Sciatic nerve (tissue), 2 donors: ENCODE results near the gene DEFB129. TPM values are rescaled to one million over a fixed set of nuclear protein-coding genes. Genes with fewer than 3 reads are reported as not detected.
"Not testable (repeated sequence)": the region's sequence is repeated elsewhere in the genome, so short reads cannot be mapped to it uniquely, and the experiment has no call there.

Experiments
- ATAC-seq: fragments of 200-7000 bp; cut with Tn5 transposase; one replicate; pipeline ENCODE4 v1.9.1; 2020; ENCODE audit warnings: mild to moderate bottlenecking, moderate library complexity
- DNase-seq: peaks from one replicate; pipeline ENCODE4 v3.0.0-alpha.2; 2020; ENCODE audit warnings: low spot score
- intact Hi-C: fragments of 100-400 bp; cut with DNase I; formaldehyde crosslinking; loops from one replicate; pipeline ENCODE4 v1.14.2; 2022
- total RNA-seq: library from RNA; stranded (reverse); fragmentation: NEBNext Ultra II Directional; extraction: Animal tissue kit (Norgen Biotek cat#: 25700); gene quantifications from one replicate; pipeline ENCODE4 v1.2.1, GENCODE V29; 2021
- donor health status: DM: no; HTN: no; CAD: no.
- donor health status: DM: no; HTN: no; CAD: no.

Gene DEFB129
- total RNA-seq, 1 donor from 2014 or later: not detected

DNA sequence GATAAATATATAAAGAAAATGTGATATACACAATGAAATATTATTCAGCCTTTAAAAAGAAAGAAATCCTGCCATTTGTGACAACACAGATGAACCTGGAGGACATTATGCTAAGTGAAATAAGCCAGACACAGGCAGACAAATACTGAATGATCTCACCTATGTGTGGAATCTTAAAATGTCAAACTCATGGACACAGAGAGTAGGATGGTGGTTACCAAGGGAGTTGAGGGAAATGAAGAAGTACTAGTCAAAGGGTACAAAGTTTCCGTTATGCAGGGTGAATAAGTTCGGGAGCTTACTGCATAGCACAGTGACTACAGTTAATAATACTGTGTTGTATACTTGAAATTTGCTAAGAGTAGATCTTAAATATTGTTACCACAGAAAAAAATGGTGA is 15.8 kb downstream of the DEFB129 start:
- intact Hi-C loops: no loop called here
- DNase-seq: no peak
- ATAC-seq: no peak

DNA sequence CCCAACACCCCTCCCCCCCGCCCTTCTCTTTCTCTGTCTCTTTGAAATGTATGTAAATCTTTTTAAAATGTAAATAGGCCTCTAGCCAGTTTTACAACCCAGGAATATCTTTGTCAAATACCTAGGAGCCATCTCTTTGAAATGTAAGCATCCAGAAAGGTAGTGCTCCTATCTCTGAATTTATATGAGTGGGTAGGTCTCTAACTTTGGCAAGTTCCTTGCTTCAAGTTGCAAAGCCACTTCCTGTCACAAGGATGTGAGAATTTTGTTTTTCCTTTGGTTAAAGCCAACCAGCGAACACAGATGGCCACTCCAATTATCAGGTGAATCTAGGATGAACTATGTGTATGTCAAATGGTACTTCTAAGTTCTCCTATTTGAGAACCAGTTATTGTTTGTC is 24.3 kb downstream of the DEFB129 start:
- no peak for ATAC-seq
- intact Hi-C loops: no loop called here
- DNase-seq: no peak

DNA sequence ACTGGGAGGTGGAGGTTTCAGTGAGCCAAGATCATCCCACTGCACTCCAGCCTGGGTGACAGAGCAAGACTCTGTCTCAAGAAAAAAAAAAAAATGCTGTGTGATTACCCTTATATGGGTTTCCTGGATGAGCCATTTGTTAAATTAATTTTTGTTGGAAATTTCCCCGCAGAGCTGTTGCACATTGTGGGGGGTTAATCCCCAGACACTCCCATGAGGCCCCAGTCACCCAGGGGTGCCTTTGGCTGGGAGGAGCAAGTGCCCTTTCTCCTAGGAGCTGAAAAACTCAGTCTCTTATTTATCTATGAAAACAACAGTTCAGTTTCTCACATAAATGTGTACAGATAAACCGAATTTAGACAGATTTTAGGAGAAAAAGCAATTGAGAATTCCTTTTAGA is 25.7 kb downstream of the DEFB129 start:
- intact Hi-C loops: no loop called here
- no peak for DNase-seq

DNA sequence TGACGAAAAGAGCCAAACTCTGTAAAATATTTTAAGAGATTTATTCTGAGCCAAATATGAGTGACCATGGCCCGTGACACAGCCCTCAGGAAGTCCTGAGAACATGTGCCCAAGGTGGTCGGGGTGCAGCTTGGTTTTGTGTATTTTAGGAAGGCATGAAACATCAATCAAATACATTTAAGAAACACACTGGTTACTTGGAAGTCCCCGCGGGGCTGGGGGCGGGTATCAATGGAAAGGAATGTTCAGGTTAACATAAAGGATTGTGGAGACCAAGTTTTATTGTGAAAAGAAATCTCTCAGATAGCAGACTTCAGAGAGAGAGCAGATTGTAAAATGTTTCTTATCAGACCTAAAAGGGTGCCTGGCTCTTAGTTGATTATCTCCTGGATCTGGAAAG is 26.4 kb downstream of the DEFB129 start:
- ATAC-seq, intact Hi-C loops, DNase-seq: not testable (repeated sequence)

More for the DNA sequence above, 25.7 kb downstream of the DEFB129 start:
- ATAC-seq: no peak

DNA sequence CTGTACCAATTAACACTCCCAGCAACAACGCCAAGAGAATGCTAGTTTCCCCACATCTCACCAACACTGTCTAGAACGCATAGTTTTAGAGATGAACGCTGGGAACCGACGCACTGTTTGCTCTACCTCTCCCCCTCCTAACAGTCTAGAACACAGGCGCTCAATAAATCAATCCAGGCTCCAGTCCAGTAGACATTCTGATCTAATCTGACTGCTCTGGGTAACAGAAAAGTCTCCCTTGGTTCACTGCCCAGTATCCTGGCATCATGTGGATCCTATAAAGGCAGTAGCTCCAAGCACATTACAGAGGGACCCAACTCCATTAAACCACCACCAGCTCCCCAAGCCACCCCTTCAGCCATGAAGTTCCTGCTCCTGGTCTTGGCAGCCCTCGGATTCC is 30.4 kb downstream of the DEFB129 start, which contains the start of gene DEFB132:
Gene DEFB132 (plus strand): TSS at position 306 of the 400 bp plus-strand sequence. CDS start 55 bp downstream, at position 361.
- intact Hi-C loops: no loop called here
- ATAC-seq (no peak), DNase-seq (no peak)

DNA sequence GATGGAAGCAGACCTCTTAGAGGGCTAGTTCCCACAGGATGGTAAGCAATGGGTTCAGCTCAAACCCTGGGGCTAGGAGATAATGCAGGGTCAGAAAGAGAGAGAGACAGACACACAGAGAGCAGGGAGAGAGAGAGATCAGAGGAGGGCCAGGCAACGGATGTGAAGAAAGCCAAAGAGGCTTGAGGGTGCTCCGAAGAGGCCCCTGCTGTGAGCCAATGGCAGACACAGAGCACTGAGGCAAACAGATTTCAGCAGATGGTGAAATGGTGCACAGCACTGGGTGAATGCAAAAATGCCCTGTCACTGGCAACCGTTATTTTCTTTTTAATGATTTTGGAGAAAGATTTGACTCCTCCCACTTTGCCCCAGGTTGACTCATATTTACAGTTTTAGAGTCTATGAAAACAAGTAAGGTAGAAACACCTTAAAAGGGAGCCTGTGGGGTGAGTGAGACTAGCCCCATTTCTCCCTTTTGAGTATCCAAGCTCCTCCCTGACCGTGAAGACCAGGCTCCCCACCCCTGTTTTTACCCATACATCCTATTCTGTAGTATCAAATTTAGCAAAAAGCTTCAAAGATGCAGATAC is 31.3 kb downstream of the DEFB129 start:
- intact Hi-C loops: no loop called here
- DNase-seq: no peak
- no peak for ATAC-seq

DNA sequence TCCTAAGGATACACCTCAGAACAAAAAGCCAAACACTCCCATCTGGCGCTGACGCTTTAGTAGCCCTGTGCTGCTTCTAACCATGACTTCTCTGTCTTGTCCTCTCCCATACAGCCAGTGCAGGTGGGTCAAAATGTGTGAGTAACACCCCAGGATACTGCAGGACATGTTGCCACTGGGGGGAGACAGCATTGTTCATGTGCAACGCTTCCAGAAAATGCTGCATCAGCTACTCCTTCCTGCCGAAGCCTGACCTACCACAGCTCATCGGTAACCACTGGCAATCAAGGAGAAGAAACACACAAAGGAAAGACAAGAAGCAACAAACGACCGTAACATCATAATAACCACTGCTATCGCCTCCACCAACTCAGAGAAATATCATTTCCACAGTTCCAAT is 31.9 kb downstream of the DEFB129 start:
- ATAC-seq: no peak
- no peak for DNase-seq
- intact Hi-C loops: no loop called here

DNA sequence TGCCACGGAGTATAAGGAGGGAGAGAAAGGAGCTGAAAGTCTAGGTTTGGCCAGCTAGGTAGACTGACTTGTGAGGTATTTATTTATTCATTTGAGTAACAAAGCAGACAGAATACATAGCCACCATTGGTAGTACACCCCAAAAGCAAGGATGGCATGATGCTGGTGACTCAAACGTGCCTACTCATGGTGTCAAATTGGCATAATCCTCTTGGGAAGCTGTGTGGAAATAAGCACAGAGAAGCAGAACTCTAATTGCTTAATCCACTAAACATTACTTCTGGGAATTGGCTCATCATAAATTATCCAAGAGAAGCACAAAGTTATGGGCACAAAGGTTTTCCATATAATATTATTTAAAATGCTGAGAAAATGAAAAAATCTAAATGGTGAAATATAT is 32.9 kb downstream of the DEFB129 start:
- intact Hi-C loops: no loop called here
- no peak for ATAC-seq
- DNase-seq: no peak

DNA sequence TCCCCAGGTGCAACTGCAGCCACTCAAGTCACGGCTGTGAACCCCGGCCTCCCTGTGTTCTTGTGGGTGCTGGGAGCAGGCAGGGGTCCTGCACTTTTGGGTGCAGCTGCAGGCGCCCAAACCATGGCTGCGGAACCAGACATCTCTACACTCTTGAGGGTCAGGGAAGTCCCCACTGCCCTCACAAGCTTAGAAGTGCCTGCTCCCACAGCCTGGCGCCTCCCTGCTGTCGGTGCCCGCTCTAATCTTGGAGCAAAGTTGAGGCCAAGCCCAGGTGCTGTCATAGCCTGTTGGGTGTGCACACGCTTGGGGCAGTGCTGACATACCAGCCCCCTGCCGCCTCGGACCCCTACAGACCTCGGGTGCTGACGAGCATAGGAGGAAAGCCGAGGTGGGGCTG is 36.6 kb downstream of the DEFB129 start:
- DNase-seq (no peak), ATAC-seq (no peak)
- intact Hi-C loops: no loop called here

DNA sequence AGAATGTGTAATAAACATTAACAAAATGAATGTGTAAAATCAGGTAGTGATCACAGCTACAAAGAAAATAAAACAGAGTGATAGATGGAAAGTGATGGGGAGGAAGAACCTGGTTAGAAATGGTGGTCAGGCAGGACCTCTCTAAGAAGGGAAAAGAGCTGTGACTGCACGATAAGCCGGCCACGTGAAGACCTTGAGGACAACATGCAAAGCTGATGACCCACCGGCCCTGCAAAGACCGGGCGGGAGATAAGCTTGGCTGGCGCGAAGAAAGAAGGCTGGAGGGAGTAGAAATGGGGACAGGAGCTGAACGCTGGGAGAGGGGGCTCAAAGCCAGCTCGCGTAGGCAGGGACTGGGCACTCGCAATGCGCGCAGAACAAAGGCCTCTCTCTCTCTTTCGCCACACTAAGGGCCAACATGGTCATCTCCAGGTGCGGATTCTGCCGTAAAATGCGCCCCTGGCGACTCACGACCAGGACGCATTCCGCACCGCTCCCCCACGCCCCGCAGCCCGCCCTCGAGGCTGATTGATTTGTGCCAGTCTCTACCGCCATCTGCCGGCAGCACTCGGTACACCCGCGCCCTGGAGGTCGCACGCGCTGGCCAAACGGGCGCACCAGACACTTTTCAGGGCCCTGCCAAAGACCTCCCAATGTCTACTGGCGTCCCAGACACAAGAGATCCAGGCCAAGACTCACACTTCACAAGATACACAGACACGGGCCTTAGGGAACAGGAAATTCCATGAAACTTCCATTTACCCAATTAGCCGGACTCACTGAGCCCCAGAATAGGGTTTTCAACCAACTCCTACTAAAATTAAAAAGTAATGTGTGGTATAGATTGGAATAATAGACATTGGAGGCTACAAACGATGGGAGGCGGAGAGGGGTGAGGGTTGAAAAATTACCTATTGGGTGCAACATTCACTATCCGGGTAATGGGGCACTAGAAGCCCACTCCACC is 39.8 kb downstream of the DEFB129 start:
- DNase-seq: peak; percentile 93
- peak; percentile 95 for ATAC-seq
- intact Hi-C loops: no loop called here

DNA sequence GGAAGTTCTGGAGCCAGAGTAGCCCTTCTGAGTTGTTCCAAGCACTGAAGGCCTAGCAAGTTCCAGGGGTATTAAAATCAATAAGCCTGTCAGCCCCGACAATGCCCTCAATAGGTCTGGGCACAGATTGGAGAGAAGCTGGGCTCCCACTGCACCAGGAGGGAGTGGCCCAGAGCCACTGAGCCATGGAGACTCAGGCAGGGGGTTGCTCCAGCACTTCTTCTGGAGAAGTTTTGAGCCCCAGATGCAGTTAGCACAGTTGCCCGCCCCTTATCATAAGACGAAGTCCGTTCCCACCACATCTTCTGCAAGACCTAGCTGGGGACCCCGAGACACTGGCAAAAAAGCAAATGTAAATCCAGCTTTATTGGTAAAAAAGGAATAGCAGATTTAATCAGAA is 43.5 kb downstream of the DEFB129 start:
- ATAC-seq: no peak
- DNase-seq: no peak
- intact Hi-C loops: loop anchor here (10.0 kb wide), 1 partner anchor 64 kb away; no protein-coding TSS in a partner anchor

DNA sequence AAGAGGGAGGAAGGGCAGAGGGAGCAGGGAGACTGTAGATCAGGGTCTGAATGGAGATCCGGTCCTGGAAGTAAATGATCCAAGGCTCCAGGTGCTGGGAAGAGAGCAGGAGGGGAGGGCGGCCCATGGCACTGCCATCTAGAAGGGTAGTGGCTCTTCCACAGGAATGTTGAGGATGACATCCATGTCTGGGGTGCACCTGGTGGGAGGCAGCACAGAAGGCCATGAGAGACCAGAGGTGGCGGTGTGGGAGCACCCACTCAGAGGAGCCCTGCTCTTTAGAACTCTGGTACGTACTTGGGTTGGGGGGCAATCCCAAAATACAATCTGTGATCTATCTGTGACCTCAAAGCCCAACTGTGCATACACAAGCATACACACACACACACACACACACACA is 44.0 kb downstream of the DEFB129 start:
- no peak for DNase-seq
- intact Hi-C loops: loop anchor here (10.0 kb wide), 1 partner anchor 64 kb away; no protein-coding TSS in a partner anchor
- ATAC-seq: no peak

DNA sequence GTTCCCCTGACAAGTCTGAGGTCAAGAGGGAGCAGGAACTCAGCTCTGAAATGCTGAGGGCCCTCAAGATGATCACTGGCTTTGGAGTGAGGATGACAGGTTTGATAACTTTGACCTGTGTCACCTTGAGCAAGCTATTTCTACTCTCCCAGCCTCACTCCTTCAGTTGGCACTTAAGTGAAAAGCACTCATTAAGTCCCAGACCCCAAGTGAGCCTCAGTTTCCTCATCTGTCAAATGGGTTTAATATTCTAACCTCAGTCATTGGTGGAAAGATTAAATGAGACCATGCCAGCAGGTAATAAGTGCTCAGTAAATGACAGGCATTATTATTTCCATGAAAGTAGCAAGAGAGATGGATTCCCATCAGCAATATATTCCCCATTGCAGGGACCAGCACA is 44.5 kb downstream of the DEFB129 start:
- ATAC-seq (no peak), DNase-seq (no peak)
- intact Hi-C loops: loop anchor here (10.0 kb wide), 1 partner anchor 63 kb away; no protein-coding TSS in a partner anchor

DNA sequence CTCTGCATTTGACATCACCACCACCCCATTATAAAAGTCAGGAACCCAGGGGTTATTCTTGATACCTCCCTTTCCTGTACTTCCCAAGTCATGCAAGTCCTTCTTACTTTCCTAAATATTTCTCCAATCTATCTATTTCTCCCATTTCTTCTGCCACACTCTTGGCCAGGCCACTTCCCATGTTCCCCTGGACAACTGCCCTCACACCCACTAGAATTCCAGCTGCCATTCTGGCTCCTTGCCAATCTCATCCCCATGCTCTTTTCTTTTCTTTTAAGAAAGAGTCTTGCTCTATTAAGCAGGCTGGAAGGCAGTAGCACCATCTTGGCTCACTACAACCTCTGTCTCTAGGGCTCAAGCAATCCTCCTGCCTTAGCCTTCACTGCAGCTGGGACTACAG is 45.7 kb downstream of the DEFB129 start:
- ATAC-seq (no peak), DNase-seq (peak; percentile 43)
- intact Hi-C loops: loop anchor here (10.0 kb wide), 1 partner anchor 62 kb away; no protein-coding TSS in a partner anchor

DNA sequence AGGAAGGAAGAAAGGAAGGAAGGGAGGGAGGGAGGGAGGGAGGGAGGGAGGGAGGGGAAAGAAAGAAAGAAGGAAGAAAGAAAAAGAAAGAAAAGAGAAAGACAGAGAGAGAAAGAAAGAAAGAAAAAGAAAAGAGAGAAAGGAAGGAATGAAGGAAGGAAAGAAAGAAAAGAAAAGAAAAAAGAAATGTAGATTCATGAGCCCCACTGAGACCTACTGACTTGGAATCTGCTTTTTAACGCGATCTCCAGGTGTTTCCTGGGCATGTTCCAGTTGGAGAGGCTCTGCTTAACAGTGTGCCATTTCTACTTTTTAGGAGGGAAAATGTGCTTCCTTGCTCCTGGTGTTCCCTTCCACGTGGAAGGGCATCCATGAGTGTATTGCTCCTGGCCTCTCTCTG is 46.8 kb downstream of the DEFB129 start:
- no peak for DNase-seq
- intact Hi-C loops: loop anchor here (10.0 kb wide), 1 partner anchor 61 kb away; no protein-coding TSS in a partner anchor

DNA sequence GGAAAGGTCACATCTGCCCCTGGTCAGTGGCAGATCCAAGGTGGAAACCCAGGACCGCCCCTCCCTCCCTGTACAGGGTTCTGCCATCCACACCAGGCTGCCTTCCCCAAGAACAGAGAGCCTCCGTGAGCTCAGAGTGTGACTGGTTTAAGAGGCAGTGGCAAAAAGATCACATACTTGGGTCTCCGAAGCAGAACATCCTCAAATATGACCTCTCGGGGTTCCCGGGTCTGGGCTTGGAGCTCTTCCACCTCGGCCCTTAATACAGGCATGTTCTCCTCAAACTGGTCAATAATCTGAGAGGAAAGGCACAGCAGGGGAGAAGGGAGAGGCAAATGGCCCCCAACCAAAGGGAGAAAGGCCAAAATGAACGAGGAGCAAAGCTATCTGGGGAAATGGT is 48.7 kb downstream of the DEFB129 start:
- ATAC-seq (no peak), DNase-seq (no peak)
- intact Hi-C loops: loop anchor here (10.0 kb wide), 1 partner anchor 59 kb away; no protein-coding TSS in a partner anchor

More for the DNA sequence above, 46.8 kb downstream of the DEFB129 start:
- ATAC-seq: no peak

DNA sequence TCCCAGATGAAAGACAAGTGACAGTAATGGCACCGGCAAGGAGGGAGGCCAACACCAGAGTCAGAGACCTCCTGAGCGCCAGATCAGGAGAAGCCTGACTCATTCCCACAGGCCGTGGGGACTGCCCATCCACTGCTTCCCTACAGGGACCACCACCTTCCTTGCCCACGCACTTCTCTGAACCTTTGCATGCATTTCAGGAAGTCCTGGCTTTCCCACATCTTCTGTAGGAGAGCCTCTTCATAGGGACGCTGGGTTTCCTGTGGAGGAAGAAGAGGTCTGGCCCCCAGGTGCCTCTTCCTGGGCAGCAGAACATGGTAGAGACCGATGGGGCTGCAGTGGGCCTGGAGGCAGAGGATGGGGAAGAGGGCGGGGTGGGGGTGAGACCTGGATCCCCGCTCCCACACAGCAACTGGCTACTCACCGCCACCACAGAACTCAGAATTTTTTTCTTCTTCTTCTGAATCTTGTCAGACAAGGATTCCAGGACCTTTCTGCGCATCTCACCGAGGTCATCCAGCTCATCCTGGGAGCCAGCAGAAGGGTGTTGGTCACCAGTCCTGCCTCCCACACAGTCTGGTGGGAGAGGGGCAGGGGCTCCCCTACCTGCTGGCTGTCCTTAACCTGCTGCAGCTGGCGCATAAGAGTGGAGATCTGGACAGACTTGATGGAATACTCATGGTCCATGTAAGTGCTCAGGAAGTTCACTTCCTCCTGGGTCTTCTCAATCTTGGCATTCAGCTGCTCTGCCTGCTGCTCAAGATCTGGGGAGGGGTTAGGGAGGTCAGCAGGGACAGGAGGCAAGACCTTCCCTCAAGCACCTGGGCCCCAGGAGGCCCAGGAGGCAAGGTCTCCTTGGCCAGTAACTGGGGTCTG is 49.8 kb downstream of the DEFB129 start:
- DNase-seq (peak; percentile 40), ATAC-seq (no peak)
- intact Hi-C loops: loop anchor here (10.0 kb wide), 1 partner anchor 58 kb away; no protein-coding TSS in a partner anchor

DNA sequence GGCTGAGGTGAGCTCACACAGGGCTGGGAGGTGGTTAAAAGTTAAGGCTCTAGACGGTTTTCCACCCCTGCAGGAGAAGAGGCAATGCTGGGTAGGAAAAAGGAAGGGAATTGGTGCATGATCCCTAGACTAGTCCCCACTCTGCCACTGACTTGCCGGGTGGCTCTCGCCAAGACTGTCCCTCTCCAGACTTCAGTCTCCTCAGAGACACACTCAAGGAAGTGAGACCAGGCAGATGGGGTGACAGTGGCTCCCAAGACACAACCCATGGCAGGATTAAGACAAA is 50.4 kb downstream of the DEFB129 start:
- ATAC-seq (no peak), DNase-seq (peak; percentile 38)
- intact Hi-C loops: loop anchor here (10.0 kb wide), 1 partner anchor 57 kb away; no protein-coding TSS in a partner anchor

DNA sequence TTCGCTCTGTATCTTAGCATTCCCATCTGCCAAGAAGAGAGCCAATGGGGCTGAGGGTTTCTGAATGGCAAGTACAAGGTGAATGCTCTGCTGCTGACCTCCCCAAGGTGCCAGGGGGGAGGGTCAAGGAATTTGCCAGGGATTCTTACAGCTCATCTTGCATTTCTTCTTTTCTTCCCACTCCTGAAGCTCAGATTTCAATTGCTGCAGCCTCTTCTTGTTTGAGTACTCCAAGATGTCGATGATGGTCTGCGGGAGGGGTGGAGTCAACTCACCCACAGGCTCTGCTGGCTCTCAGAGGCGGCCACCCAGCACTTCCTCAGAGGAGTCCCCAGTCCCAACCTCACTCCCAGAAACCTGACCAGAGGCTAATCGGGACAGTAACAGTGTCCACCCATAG is 51.1 kb downstream of the DEFB129 start:
- DNase-seq: peak; percentile 59
- intact Hi-C loops: loop anchor here (10.0 kb wide), 1 partner anchor 57 kb away; no protein-coding TSS in a partner anchor
- ATAC-seq: peak; percentile 40
